MM.1S (cell line): ENCODE measurements around the gene SIN3A.

ENCODE experiments used
- DNase-seq: peaks from one replicate; pipeline ENCODE4 v3.0.0-alpha.2; 2015
- H2AFZ ChIP-seq: fragments of 300-600 bp; sonication (generic); 2 replicates; pipeline ENCODE4 v1.6.0; 2016; ENCODE audit warnings: antibody characterized with exemption, low read length
- H3F3A ChIP-seq: fragments of 300-600 bp; sonication (generic); 2 replicates; pipeline ENCODE4 v1.6.1; 2016; ENCODE audit warnings: mild to moderate bottlenecking, antibody characterized with exemption, low read length, moderate library complexity, mixed read lengths; ENCODE audit not compliant: insufficient read depth
- H3K27ac ChIP-seq: fragments of 300-600 bp; sonication (generic); 2 replicates; pipeline ENCODE4 v1.5.1; 2016; ENCODE audit warnings: mild to moderate bottlenecking, low read length
- H3K27me3 ChIP-seq: fragments of 300-600 bp; sonication (generic); replicated peaks from 2 replicates; pipeline ENCODE4 v1.6.0; 2016; ENCODE audit warnings: low read length; ENCODE audit not compliant: insufficient read depth
- H3K36me3 ChIP-seq: fragments of 300-600 bp; sonication (generic); replicated peaks from 2 replicates; pipeline ENCODE4 v1.6.1; 2016; ENCODE audit warnings: mild to moderate bottlenecking, low read length, mixed read lengths; ENCODE audit not compliant: insufficient read depth
- H3K4me1 ChIP-seq: fragments of 300-600 bp; sonication (generic); 2 replicates; pipeline ENCODE4 v1.6.1; 2016; ENCODE audit warnings: low read length, mixed read lengths
- H3K4me2 ChIP-seq: fragments of 300-600 bp; sonication (generic); 2 replicates; pipeline ENCODE4 v1.6.0; 2016; ENCODE audit warnings: low read depth, low read length
- H3K4me3 ChIP-seq: fragments of 300-600 bp; sonication (generic); 2 replicates; pipeline ENCODE4 v1.5.1; 2016; ENCODE audit warnings: low read length, mixed read lengths
- H3K79me2 ChIP-seq: fragments of 300-600 bp; sonication (generic); 2 replicates; pipeline ENCODE4 v1.6.1; 2016; ENCODE audit warnings: mixed run types, low read length, mixed read lengths
- H3K9ac ChIP-seq: fragments of 300-600 bp; sonication (generic); 2 replicates; pipeline ENCODE4 v1.6.1; 2016; ENCODE audit warnings: low read length, mixed read lengths
- H3K9me2 ChIP-seq: fragments of 300-600 bp; sonication (generic); replicated peaks from 2 replicates; pipeline ENCODE4 v1.6.1; 2016; ENCODE audit warnings: mild to moderate bottlenecking, low read length, mixed read lengths; ENCODE audit not compliant: insufficient read depth
- H3K9me3 ChIP-seq: fragments of 300-600 bp; sonication (generic); replicated peaks from 2 replicates; pipeline ENCODE4 v1.6.1; 2016; ENCODE audit warnings: mild to moderate bottlenecking, low read length, mixed read lengths; ENCODE audit not compliant: insufficient read depth
- H4K20me1 ChIP-seq: fragments of 300-600 bp; sonication (generic); 2 replicates; pipeline ENCODE4 v1.6.1; 2016; ENCODE audit warnings: mild to moderate bottlenecking, low read length, moderate library complexity, mixed read lengths; ENCODE audit not compliant: insufficient read depth
- EZH2 ChIP-seq: fragments of 300-600 bp; sonication (generic); optimal IDR thresholded peaks from 2 replicates; pipeline ENCODE3; 2017; ENCODE audit warnings: low read depth, mild to moderate bottlenecking, antibody characterized with exemption, low read length, mixed read lengths
- EZH2phosphoT487 ChIP-seq: fragments of 300-600 bp; sonication (generic); IDR thresholded peaks from 2 replicates; pipeline ENCODE4 v1.6.1; 2018; ENCODE audit warnings: antibody characterized with exemption, low read length
- TF ChIP-seq, protein P1 (sequence below): fragments of 300-600 bp; sonication (generic); IDR thresholded peaks from 2 replicates; pipeline ENCODE4 v1.5.1; 2016; ENCODE audit warnings: antibody characterized with exemption, low read length, mixed read lengths

The SIN3A gene

DNA sequence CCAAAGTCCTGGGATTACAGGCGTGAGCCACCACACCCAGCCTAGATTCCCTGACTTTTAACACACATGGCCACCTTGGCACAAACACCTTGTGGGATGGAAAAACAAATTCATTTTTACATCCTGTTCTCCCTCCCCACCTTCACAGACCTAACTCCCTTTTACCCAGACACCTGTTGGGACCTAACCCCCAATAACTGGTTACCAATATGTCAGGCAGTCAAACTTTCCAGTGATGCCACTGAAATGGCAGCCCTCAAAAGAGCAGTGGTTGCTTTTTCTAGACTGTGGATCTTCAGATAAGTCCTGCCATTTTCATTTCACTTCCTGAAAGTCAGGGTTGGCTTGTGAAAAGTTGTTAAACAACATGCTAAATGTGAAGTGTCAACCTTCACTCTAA, 34.9 kb downstream of the SIN3A start:
- no peaks in the 10 kb centered on the region for H3K27me3 ChIP-seq
- no peak overlapping the region for H3K27ac ChIP-seq
- no peak for TF ChIP-seq EZH2phosphoT487
- H3K4me2 ChIP-seq, result no peak overlapping the region
- H3K79me2 ChIP-seq, result peaks cover 25% of the 10 kb centered on the region
- H2AFZ ChIP-seq, result no peak overlapping the region
- no peak for DNase-seq
- H4K20me1 ChIP-seq, result no peaks in the 10 kb centered on the region
- H3K4me1 ChIP-seq, result peaks cover 8% of the 10 kb centered on the region; the same call in 1 of the 2 replicates
- no peak overlapping the region for H3K9ac ChIP-seq
- H3K36me3 ChIP-seq, result peaks cover 20% of the 10 kb centered on the region
- no peak overlapping the region for H3K4me3 ChIP-seq
- 0 out of 2 replicates have a peak, but pooled peaks cover 4% of the 10 kb centered on the region for H3F3A ChIP-seq
- no peaks in the 10 kb centered on the region for H3K9me2 ChIP-seq
- no peaks in the 10 kb centered on the region for H3K9me3 ChIP-seq

DNA sequence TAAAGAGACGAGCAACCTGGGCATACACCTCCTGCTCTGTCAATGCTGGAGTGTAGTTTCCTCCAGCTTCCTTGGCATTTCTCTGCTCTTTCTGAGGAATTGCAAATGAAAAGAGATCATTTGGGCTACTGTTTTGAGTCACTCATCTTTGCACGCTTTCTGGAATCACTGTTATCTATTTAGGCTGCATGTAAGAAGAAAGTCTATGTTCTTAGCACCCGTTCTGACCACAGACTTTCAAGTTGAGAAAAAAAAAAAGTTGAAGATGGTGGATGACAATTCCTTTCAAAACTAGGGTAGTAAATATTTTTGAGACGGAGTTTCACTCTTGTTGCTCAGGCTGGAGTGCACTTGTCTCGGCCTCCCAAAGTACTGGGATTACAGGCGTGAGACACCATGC, 41.3 kb downstream of the SIN3A start:
- H3K9me2 ChIP-seq, result no peaks in the 10 kb centered on the region
- H3K79me2 ChIP-seq, result peaks cover 14% of the 10 kb centered on the region
- H3K4me2 ChIP-seq, result no peak overlapping the region
- no peaks in the 10 kb centered on the region for H3K27me3 ChIP-seq
- no peak overlapping the region for H3K9ac ChIP-seq
- H4K20me1 ChIP-seq, result no peaks in the 10 kb centered on the region
- no peaks in the 10 kb centered on the region for H3F3A ChIP-seq
- H2AFZ ChIP-seq, result no peak overlapping the region
- no peaks in the 10 kb centered on the region for H3K9me3 ChIP-seq
- H3K36me3 ChIP-seq, result peaks cover 15% of the 10 kb centered on the region
- DNase-seq, result no peak
- no peaks in the 10 kb centered on the region for H3K4me1 ChIP-seq
- no peak overlapping the region for H3K4me3 ChIP-seq
- H3K27ac ChIP-seq, result no peak overlapping the region
- TF ChIP-seq EZH2phosphoT487, result no peak
- no peak for TF ChIP-seq EZH2
- TF ChIP-seq, protein P1, sequence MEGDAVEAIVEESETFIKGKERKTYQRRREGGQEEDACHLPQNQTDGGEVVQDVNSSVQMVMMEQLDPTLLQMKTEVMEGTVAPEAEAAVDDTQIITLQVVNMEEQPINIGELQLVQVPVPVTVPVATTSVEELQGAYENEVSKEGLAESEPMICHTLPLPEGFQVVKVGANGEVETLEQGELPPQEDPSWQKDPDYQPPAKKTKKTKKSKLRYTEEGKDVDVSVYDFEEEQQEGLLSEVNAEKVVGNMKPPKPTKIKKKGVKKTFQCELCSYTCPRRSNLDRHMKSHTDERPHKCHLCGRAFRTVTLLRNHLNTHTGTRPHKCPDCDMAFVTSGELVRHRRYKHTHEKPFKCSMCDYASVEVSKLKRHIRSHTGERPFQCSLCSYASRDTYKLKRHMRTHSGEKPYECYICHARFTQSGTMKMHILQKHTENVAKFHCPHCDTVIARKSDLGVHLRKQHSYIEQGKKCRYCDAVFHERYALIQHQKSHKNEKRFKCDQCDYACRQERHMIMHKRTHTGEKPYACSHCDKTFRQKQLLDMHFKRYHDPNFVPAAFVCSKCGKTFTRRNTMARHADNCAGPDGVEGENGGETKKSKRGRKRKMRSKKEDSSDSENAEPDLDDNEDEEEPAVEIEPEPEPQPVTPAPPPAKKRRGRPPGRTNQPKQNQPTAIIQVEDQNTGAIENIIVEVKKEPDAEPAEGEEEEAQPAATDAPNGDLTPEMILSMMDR, result no peak

DNA sequence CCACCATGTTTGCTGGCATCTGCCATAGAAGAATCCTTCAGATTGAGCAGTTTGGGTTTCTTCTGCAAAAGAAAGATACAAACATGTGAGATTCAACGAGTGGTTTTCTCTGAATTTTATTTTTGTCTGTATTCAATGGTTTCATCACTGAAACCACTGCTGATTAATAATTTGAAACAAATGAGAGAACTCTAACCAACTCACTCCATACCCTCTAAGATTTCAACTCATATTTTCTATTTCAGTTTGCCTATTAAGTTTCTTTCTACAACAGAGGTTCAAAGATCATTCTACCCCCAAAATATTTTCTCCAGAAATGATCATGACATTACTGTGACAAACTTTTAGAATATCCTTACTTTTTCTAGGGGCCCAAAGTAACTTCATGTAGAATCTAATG, 44.4 kb downstream of the SIN3A start:
- TF ChIP-seq, protein P1, result no peak
- TF ChIP-seq EZH2phosphoT487, result no peak
- no peak for TF ChIP-seq EZH2
- no peaks in the 10 kb centered on the region for H3K4me1 ChIP-seq
- H3K36me3 ChIP-seq, result peaks cover 10% of the 10 kb centered on the region
- no peak overlapping the region for H3K9ac ChIP-seq
- peaks cover 12% of the 10 kb centered on the region for H3K79me2 ChIP-seq
- H2AFZ ChIP-seq, result no peak overlapping the region
- no peak overlapping the region for H3K27ac ChIP-seq
- no peak overlapping the region for H3K4me2 ChIP-seq
- H3K9me3 ChIP-seq, result no peaks in the 10 kb centered on the region
- H4K20me1 ChIP-seq, result no peaks in the 10 kb centered on the region
- no peaks in the 10 kb centered on the region for H3K27me3 ChIP-seq
- DNase-seq, result no peak
- no peaks in the 10 kb centered on the region for H3K9me2 ChIP-seq
- H3F3A ChIP-seq, result no peaks in the 10 kb centered on the region; the same call in 1 of the 2 replicates
- H3K4me3 ChIP-seq, result no peak overlapping the region

DNA sequence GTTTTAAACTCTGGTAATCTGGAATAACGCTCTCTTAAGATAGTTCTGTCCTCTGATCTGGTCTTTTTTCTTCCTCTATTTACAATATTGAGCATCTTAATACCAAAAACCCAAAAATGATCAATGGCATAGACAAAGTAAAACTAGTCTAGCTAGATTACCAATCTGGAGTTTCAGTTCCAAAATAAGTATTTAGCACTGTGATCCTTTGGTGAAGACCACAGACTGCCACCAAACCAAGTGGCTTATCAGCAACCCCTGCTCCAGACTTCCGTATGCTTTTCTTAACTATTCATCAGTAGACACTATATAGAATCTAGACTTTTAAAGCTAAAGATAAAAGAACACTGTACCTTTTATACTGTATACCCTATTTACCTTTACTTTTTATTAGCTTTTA, 47.6 kb downstream of the SIN3A start:
- TF ChIP-seq EZH2phosphoT487 (no peak), EZH2 (no peak)
- TF ChIP-seq, protein P1, result no peak
- Histone ChIP-seq H3K9me3 (no peaks in the 10 kb centered on the region), H3K27me3 (no peaks in the 10 kb centered on the region), H3K4me1 (no peaks in the 10 kb centered on the region), H3K27ac (no peak overlapping the region), H4K20me1 (no peaks in the 10 kb centered on the region), H3K9ac (no peak overlapping the region), H3F3A (no peaks in the 10 kb centered on the region; the same call in 1 of the 2 replicates), H2AFZ (no peak overlapping the region), H3K9me2 (no peaks in the 10 kb centered on the region), H3K4me3 (no peak overlapping the region), H3K4me2 (no peak overlapping the region), H3K36me3 (peaks cover 8% of the 10 kb centered on the region), H3K79me2 (peaks cover 17% of the 10 kb centered on the region)
- no peak for DNase-seq
